SU-DHL-6 (cell line): ENCODE measurements around the gene RAPGEF5.

Source experiments
- CTCF ChIP-seq: fragments of 200-600 bp; sonication (generic); IDR thresholded peaks from one replicate; pipeline ENCODE4 v1.5.1; 2017; ENCODE audit warnings: antibody characterized with exemption, mild to moderate bottlenecking, low read length, moderate library complexity; ENCODE audit not compliant: insufficient read depth, poor library complexity, severe bottlenecking
- EZH2phosphoT487 ChIP-seq: fragments of 200-600 bp; sonication (generic), shearing (Covaris generic); conservative IDR thresholded peaks from 2 replicates; pipeline ENCODE4 v1.6.1; 2018; ENCODE audit warnings: mild to moderate bottlenecking, antibody characterized with exemption, low read length, moderate library complexity, mixed read lengths

GRCh38 chr7:22286436-22286835 is 70.5 kb downstream of the RAPGEF5 start:
- TF ChIP-seq CTCF, result no peak
- TF ChIP-seq EZH2phosphoT487, result no peak
